SK-N-SH (cell line): Measurements from ENCODE around the gene CBR1. TPM values are rescaled to one million over a fixed set of nuclear protein-coding genes. Genes with fewer than 3 reads are reported as not detected.

ENCODE experiments used
- CTCF ChIA-PET: fragments of 300-600, 350-600 bp; formaldehyde crosslinking; extraction: SDS; loops from one replicate; lab custom pipeline; 2021; lab: Yijun Ruan, JAX
- POLR2A ChIA-PET: fragments of 350-600 bp; sonication (Branson Sonifier 250); formaldehyde crosslinking; extraction: SDS; loops from one replicate; lab custom pipeline; 2020; ENCODE audit warnings: antibody characterized with exemption, inconsistent platforms; lab: Yijun Ruan, JAX
- DNase-seq: peaks from one replicate; pipeline ENCODE4 v3.0.0; 2012
- H2AFZ ChIP-seq: fragments of 200-600 bp; sonication (generic); 2 replicates; pipeline ENCODE4 v1.8.1; 2016; ENCODE audit warnings: antibody characterized with exemption, mild to moderate bottlenecking, low read depth
- H3F3A ChIP-seq: fragments of 200-600 bp; sonication (generic); replicated peaks from 2 replicates; pipeline ENCODE3; 2016; ENCODE audit warnings: antibody characterized with exemption, mild to moderate bottlenecking; ENCODE audit not compliant: insufficient read depth
- H3K27ac ChIP-seq, 2 experiments: fragments of 200-500 bp in 1 of 2; fragments of 200-600 bp in 1 of 2; sonication (Bioruptor generic) in 1 of 2; sonication (generic), shearing (Covaris generic) in 1 of 2; 2 replicates each; pipeline versions ENCODE4 v1.5.1 to v1.6.1; 2014 to 2016; ENCODE audit warnings: low read depth in 2 of 2, inconsistent platforms in 1 of 2, low read length in 1 of 2, mild to moderate bottlenecking in 1 of 2, mixed read lengths in 1 of 2
- H3K27me3 ChIP-seq: fragments of 200-600 bp; sonication (generic), shearing (Covaris generic); 2 replicates; pipeline ENCODE4 v1.6.1; 2016; ENCODE audit warnings: mixed run types; ENCODE audit not compliant: insufficient read depth
- H3K36me3 ChIP-seq, 2 experiments: fragments of 200-500 bp in 1 of 2; fragments of 200-600 bp in 1 of 2; sonication (Bioruptor generic) in 1 of 2; sonication (generic) in 1 of 2; replicated peaks in 1 of 2; 2 replicates each; pipeline versions ENCODE3 to v1.5.1; 2014 to 2016; ENCODE audit warnings: low read length in 1 of 2, mild to moderate bottlenecking in 1 of 2; ENCODE audit not compliant: insufficient read depth in 2 of 2, control insufficient read depth in 1 of 2
- H3K4me1 ChIP-seq, 2 experiments: fragments of 200-500 bp in 1 of 2; fragments of 200-600 bp in 1 of 2; sonication (Bioruptor generic) in 1 of 2; sonication (generic), shearing (Covaris generic) in 1 of 2; 2 replicates each; pipeline versions ENCODE4 v1.5.1 to v1.6.1; 2014 to 2016; ENCODE audit warnings: low read depth in 1 of 2, low read length in 1 of 2, mixed run types in 1 of 2; ENCODE audit not compliant: insufficient read depth in 2 of 2, control insufficient read depth in 1 of 2
- H3K4me2 ChIP-seq: fragments of 200-600 bp; sonication (generic), shearing (Covaris generic); 2 replicates; pipeline ENCODE4 v1.6.1; 2017; ENCODE audit warnings: mixed run types
- H3K4me3 ChIP-seq, 2 experiments: fragments of 200-500 bp in 1 of 2; fragments of 200-600 bp in 1 of 2; sonication (Bioruptor generic) in 1 of 2; sonication (generic), shearing (Covaris generic) in 1 of 2; 2 replicates each; pipeline versions ENCODE4 v1.5.1 to v1.8.1; 2014 to 2016; ENCODE audit warnings: low read depth in 2 of 2, inconsistent platforms in 1 of 2, low read length in 1 of 2, mild to moderate bottlenecking in 1 of 2, mixed read lengths in 1 of 2, moderate library complexity in 1 of 2
- H3K79me2 ChIP-seq: fragments of 200-600 bp; sonication (generic); 2 replicates; pipeline ENCODE4 v1.8.1; 2017; ENCODE audit warnings: mild to moderate bottlenecking; ENCODE audit not compliant: insufficient read depth
- H3K9ac ChIP-seq: fragments of 200-600 bp; sonication (generic); 2 replicates; pipeline ENCODE4 v1.6.1; 2017; ENCODE audit warnings: mixed run types
- H3K9me2 ChIP-seq: fragments of 200-600 bp; sonication (generic); 2 replicates; pipeline ENCODE4 v1.6.1; 2017; ENCODE audit warnings: mixed run types
- H3K9me3 ChIP-seq: fragments of 200-600 bp; sonication (generic); 2 replicates; pipeline ENCODE4 v1.6.1; 2017; ENCODE audit warnings: mixed run types, mild to moderate bottlenecking, moderate library complexity
- H4K20me1 ChIP-seq: fragments of 200-600 bp; sonication (generic); 2 replicates; pipeline ENCODE4 v1.6.1; 2017; ENCODE audit warnings: mild to moderate bottlenecking, mixed run types; ENCODE audit not compliant: insufficient read depth
- CHD2 ChIP-seq: fragments of 150-350 bp; IDR thresholded peaks from 2 replicates; pipeline ENCODE4 v1.6.1; 2018; ENCODE audit warnings: low read length; ENCODE audit not compliant: partially characterized antibody
- CTCF ChIP-seq: fragments of 200-600 bp; sonication (generic); IDR thresholded peaks from 2 replicates; pipeline ENCODE4 v1.6.1; 2017; ENCODE audit warnings: antibody characterized with exemption, mild to moderate bottlenecking, moderate library complexity
- ELF1 ChIP-seq: IDR thresholded peaks from 2 replicates; pipeline ENCODE4 v1.4.0; 2012
- EZH2phosphoT487 ChIP-seq: fragments of 200-600 bp; sonication (generic); IDR thresholded peaks from 2 replicates; pipeline ENCODE4 v1.6.1; 2017; ENCODE audit warnings: low read depth, mixed run types, mild to moderate bottlenecking, antibody characterized with exemption, moderate library complexity, borderline replicate concordance
- FOSL2 ChIP-seq: IDR thresholded peaks from 2 replicates; pipeline ENCODE4 v1.4.0; 2012; ENCODE audit warnings: low read depth, mild to moderate bottlenecking, moderate library complexity, borderline replicate concordance
- GABPA ChIP-seq: IDR thresholded peaks from 2 replicates; pipeline ENCODE4 v1.4.0; 2012; ENCODE audit warnings: low read depth, mild to moderate bottlenecking
- JUND ChIP-seq: IDR thresholded peaks from 2 replicates; pipeline ENCODE4 v1.4.0; 2012
- MAX ChIP-seq: IDR thresholded peaks from 2 replicates; pipeline ENCODE4 v1.4.0; 2012; ENCODE audit warnings: low read depth
- MXI1 ChIP-seq: IDR thresholded peaks from 2 replicates; pipeline ENCODE4 v1.6.1; 2012; ENCODE audit warnings: mild to moderate bottlenecking, low read depth, low read length, improper control_type of control experiment
- NFIC ChIP-seq: IDR thresholded peaks from 2 replicates; pipeline ENCODE4 v1.4.0; 2012; ENCODE audit warnings: borderline replicate concordance
- NRF1 ChIP-seq: IDR thresholded peaks from 2 replicates; pipeline ENCODE4 v1.6.1; 2012; ENCODE audit warnings: low read depth, mild to moderate bottlenecking, low read length
- PBX3 ChIP-seq: IDR thresholded peaks from 2 replicates; pipeline ENCODE4; 2012
- POLR2AphosphoS5 ChIP-seq: IDR thresholded peaks from 2 replicates; pipeline ENCODE4 v1.6.1; 2012; ENCODE audit warnings: low read depth, low read length
- RAD21 ChIP-seq: IDR thresholded peaks from 2 replicates; pipeline ENCODE4 v1.6.1; 2012; ENCODE audit warnings: mild to moderate bottlenecking, low read length
- RXRA ChIP-seq: IDR thresholded peaks from 2 replicates; pipeline ENCODE4 v1.4.0; 2012; ENCODE audit warnings: low read depth, mild to moderate bottlenecking, borderline replicate concordance
- SMC3 ChIP-seq: IDR thresholded peaks from 2 replicates; pipeline ENCODE4 v1.6.1; 2012; ENCODE audit warnings: low read depth, low read length, improper control_type of control experiment
- TAF1 ChIP-seq: IDR thresholded peaks from 2 replicates; pipeline ENCODE4 v1.6.1; 2012; ENCODE audit warnings: low read depth, mild to moderate bottlenecking, low read length, moderate library complexity, borderline replicate concordance
- TEAD4 ChIP-seq: IDR thresholded peaks from 2 replicates; pipeline ENCODE4 v1.4.0; 2012; ENCODE audit warnings: mild to moderate bottlenecking, borderline replicate concordance; ENCODE audit not compliant: insufficient read depth
- USF1 ChIP-seq: IDR thresholded peaks from 2 replicates; pipeline ENCODE4 v1.4.0; 2012; ENCODE audit warnings: low read depth, borderline replicate concordance
- YY1 ChIP-seq: IDR thresholded peaks from 2 replicates; pipeline ENCODE4 v1.4.0; 2012; ENCODE audit warnings: low read depth, mild to moderate bottlenecking
- WGBS: methylation state at CpG from one replicate; pipeline ENCODE4 v1.1.6; 2017; ENCODE audit warnings: low lambda C conversion rate; 5-methylcytosine and 5-hydroxymethylcytosine counted together
- polyA plus RNA-seq, 3 experiments: library from polyadenylated mRNA; depleted of rRNA; stranded (reverse); fragments of >200 nt; gene quantifications; 2 replicates each; pipeline ENCODE4 v1.2.3, GENCODE V29; 2012

The CBR1 gene
- polyA plus RNA-seq, 1 of the 3 experiments (the other 2 are of a cell fraction), result 136 TPM

- Histone ChIP-seq H3K27me3 (no peaks in the 10 kb centered on the region), H3K9ac (no peak overlapping the region), H2AFZ (no peak overlapping the region), H3F3A (peaks cover 8% of the 10 kb centered on the region), H3K4me3 (no peak overlapping the region), H3K27ac (no peak overlapping the region), H3K4me1 (peaks cover 5% of the 10 kb centered on the region in 2 experiments; a peak in 2 of 4 replicates), H4K20me1 (no peaks in the 10 kb centered on the region), H3K79me2 (peaks cover 4% of the 10 kb centered on the region), H3K36me3 (no peaks in the 10 kb centered on the region)
- 92% methylated on average over 4 of the region's 4 CpGs for WGBS
- POLR2A ChIA-PET, result no interaction called here
- CTCF ChIA-PET, result interaction anchor here (1.3 kb wide), 1 partner anchor 29 kb away, joined by 5 read pairs; no protein-coding TSS in a partner anchor
- TF ChIP-seq RXRA (no peak), ELF1 (no peak), RAD21 (no peak), TEAD4 (no peak), PBX3 (no peak), NFIC (no peak), YY1 (no peak), FOSL2 (no peak), JUND (no peak), POLR2AphosphoS5 (no peak), MAX (no peak), TAF1 (no peak), NRF1 (no peak), CTCF (no peak), USF1 (no peak), GABPA (no peak), SMC3 (no peak), MXI1 (no peak), CHD2 (no peak), EZH2phosphoT487 (no peak)
- TF ChIP-seq, all 33 proteins: peak for 0
- Histone ChIP-seq H3K9me2 (no peaks in the 10 kb centered on the region), H3K4me2 (no peak overlapping the region), H3K9me3 (no peaks in the 10 kb centered on the region)
- DNase-seq, result no peak
Observed at GRCh38 chr21:36064085-36064460, 5.8 kb upstream of the CBR1 start.
